ENCODE data around the gene TTC32.

TTC32 gene

GRCh38 chr2:19874726-19875125, 27.1 kb downstream of the TTC32 start:
- peaks cover 6% of the 10 kb centered on the region for H3K36me3 Mint-ChIP-seq (ENCODE audit: low read depth)
- no peak for TF ChIP-seq CTCF (IDR thresholded peaks at IDR 0.05)
- no peak for DNase-seq
- H3K4me3 Mint-ChIP-seq = no peak overlapping the region
- no peaks in the 10 kb centered on the region for H3K9me3 Mint-ChIP-seq
- peaks cover 20% of the 10 kb centered on the region for H3K27me3 Mint-ChIP-seq (ENCODE audit: low read depth, poor library complexity)
- no peak overlapping the region for H3K27ac Mint-ChIP-seq
- peaks cover 2% of the 10 kb centered on the region for H3K4me1 Mint-ChIP-seq

GRCh38 chr2:19873014-19873413, 28.8 kb downstream of the TTC32 start:
- Mint-ChIP-seq H3K4me3 (no peak overlapping the region), H3K36me3 (ENCODE audit: low read depth) (peaks cover 9% of the 10 kb centered on the region), H3K4me1 (peaks cover 14% of the 10 kb centered on the region), H3K27me3 (ENCODE audit: low read depth, poor library complexity) (peaks cover 21% of the 10 kb centered on the region), H3K27ac (no peak overlapping the region), H3K9me3 (no peaks in the 10 kb centered on the region)
- TF ChIP-seq CTCF (IDR thresholded peaks at IDR 0.05) = no peak
- no peak for DNase-seq

- H3K36me3 Mint-ChIP-seq (ENCODE audit: low read depth) = peaks cover 9% of the 10 kb centered on the region
- H3K27me3 Mint-ChIP-seq (ENCODE audit: low read depth, poor library complexity) = peaks cover 27% of the 10 kb centered on the region
- no peak overlapping the region for H3K27ac Mint-ChIP-seq
- no peak overlapping the region for H3K4me3 Mint-ChIP-seq
- peaks cover 17% of the 10 kb centered on the region for H3K4me1 Mint-ChIP-seq
- no peak for TF ChIP-seq CTCF (IDR thresholded peaks at IDR 0.05)
- no peaks in the 10 kb centered on the region for H3K9me3 Mint-ChIP-seq
- DNase-seq = no peak
Measured at GRCh38 chr2:19872302-19872701, 29.5 kb downstream of the TTC32 start.

- no peak for TF ChIP-seq CTCF (IDR thresholded peaks at IDR 0.05)
- peaks cover 22% of the 10 kb centered on the region for H3K4me1 Mint-ChIP-seq
- no peak for DNase-seq
- H3K36me3 Mint-ChIP-seq (ENCODE audit: low read depth) = peaks cover 9% of the 10 kb centered on the region
- H3K27me3 Mint-ChIP-seq (ENCODE audit: low read depth, poor library complexity) = peaks cover 27% of the 10 kb centered on the region
- H3K4me3 Mint-ChIP-seq = no peak overlapping the region
- H3K9me3 Mint-ChIP-seq = no peaks in the 10 kb centered on the region
- no peak overlapping the region for H3K27ac Mint-ChIP-seq
Measured at GRCh38 chr2:19871836-19872235, 29.9 kb downstream of the TTC32 start.

- peaks cover 9% of the 10 kb centered on the region for H3K36me3 Mint-ChIP-seq (ENCODE audit: low read depth)
- no peaks in the 10 kb centered on the region for H3K9me3 Mint-ChIP-seq
- peaks cover 27% of the 10 kb centered on the region for H3K27me3 Mint-ChIP-seq (ENCODE audit: low read depth, poor library complexity)
- TF ChIP-seq CTCF (IDR thresholded peaks at IDR 0.05) = no peak
- DNase-seq = no peak
- H3K27ac Mint-ChIP-seq = no peak overlapping the region
- no peak overlapping the region for H3K4me3 Mint-ChIP-seq
- H3K4me1 Mint-ChIP-seq = peaks cover 25% of the 10 kb centered on the region
Measured at GRCh38 chr2:19870792-19871191, 31.0 kb downstream of the TTC32 start.

GRCh38 chr2:19868701-19869580, 32.8 kb downstream of the TTC32 start:
- peak overlapping the region; percentile 84 for H3K4me3 Mint-ChIP-seq

More at GRCh38 chr2:19868701-19869580, 32.8 kb downstream of the TTC32 start:
- Mint-ChIP-seq H3K27me3 (ENCODE audit: low read depth, poor library complexity) (peaks cover 24% of the 10 kb centered on the region), H3K4me1 (peaks cover 37% of the 10 kb centered on the region), H3K9me3 (no peaks in the 10 kb centered on the region), H3K27ac (no peak overlapping the region), H3K36me3 (ENCODE audit: low read depth) (peaks cover 9% of the 10 kb centered on the region)
- TF ChIP-seq CTCF (IDR thresholded peaks at IDR 0.05) = no peak
- peak; percentile 66 for DNase-seq
